Measurements from ENCODE around the gene DGCR6.
"Not testable (repeated sequence)": the region's sequence is repeated elsewhere in the genome, so short reads cannot be mapped to it uniquely, and the experiment has no call there.

DGCR6 gene

DNA sequence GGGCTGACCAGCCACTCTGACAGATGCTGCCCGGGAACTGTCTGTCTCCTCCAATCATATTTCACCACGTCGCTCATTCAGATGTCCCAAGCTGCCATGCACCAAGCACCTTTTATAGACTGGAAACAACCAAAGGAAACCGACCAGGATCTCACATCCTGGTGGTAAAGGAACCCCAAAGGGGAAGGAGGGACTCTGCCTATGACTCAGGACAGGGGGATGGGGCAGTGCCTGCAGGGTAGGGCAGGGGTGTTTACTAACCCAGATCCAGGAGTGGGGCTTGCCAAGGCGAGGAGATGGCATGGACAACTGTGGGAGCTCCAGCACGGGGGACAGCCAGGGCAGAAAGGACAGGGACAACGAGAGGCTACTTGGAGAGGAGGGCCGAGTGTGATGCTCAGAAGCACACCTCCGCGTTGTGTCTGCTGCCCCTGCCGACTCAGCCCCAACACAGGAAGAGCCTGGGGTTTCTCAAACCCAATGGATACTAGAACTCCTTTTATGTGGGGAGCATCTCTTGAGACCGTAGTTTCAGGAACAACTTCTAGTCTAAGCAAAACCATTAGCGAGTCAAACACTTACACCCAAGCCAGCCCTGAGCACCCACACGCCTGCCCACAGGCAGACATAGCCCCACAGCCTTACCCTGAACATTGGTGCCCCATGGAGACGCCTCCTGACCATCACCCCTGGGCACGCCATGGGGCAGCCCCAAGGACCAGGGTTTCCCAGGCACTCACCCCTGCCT lies 26.0 kb downstream of the DGCR6 start:
- no peak for DNase-seq (ENCODE audit: low read depth in 2 of 2)

DNA sequence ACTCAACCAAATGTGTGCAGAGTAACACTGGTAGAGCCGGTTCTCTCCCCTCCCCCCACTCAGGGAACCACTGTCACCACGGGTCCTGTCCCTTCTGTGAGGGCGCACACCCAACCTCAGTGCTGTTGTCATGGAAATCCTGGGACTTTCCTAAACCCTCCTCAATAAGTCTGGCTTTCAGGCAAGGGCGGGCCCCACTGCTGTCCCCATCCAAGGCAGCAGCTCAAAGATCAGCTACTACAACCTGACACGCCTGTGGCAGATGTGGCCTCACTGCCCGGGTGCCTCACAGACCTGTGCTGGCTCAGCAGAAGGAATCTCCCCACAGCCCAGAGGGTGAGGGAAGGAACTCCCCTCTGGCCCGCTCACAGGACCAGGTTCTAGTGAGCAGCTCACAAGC lies 27.8 kb downstream of the DGCR6 start:
- DNase-seq (ENCODE audit: low read depth in 2 of 2) = no peak

DNA sequence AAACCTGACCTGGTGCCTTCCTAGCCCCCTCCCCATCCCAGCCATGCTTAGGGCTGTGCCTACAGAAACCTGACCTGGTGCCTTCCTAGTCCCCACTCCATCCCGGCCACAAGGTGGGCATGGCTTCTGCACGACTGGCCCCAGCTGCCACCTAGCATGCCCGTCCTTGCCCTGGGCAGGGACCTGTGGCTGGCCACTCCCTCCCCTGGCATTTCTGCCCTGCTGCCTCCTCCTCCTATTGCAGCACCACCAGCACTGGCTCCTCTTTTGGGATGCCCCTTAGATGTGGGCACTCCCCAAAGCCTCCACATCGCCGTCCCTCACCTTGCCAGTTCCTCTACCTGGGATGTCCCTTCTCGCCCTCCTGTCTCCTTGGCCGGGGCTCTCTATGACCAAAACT lies 28.6 kb downstream of the DGCR6 start:
- not testable (repeated sequence) for DNase-seq (ENCODE audit: low read depth in 2 of 2)

DNA sequence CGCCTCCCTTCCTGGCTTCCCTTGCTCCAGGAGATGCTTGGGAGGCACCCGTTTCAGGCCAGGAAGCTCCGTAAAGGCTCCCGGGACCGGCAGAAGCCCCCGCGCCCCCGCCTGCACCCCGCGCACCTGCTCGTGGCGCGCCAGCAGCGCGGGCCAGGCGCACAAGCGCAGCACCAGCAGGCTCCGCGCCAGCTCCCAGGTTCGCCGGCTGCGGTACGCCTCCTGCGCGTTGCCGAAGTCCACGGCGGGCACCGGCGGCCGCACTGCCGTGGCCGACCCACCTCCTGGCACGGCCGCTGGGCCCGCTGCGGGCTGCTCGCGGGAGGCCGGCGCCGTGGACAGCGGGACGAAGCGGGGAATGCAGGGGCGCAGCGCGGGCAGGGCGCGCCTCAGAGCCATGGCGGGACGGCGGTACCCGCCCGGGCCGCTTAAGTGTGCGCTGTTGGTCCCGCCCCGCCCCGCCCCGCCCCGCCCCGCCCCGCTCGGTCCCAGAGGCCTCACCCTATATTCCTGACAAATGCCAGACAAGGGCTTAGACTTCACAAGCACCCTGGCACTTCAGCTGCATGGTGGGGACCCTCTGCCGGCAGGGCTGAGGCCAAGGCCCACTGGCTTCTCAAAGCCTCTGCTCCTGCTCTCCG lies 29.9 kb downstream of the DGCR6 start, which contains the start of gene PRODH:
Gene PRODH (minus strand): TSS at position 405 of the 641 bp plus-strand sequence. CDS start 6 bp downstream, at position 399.
- no peak for DNase-seq (ENCODE audit: low read depth in 2 of 2)

DNA sequence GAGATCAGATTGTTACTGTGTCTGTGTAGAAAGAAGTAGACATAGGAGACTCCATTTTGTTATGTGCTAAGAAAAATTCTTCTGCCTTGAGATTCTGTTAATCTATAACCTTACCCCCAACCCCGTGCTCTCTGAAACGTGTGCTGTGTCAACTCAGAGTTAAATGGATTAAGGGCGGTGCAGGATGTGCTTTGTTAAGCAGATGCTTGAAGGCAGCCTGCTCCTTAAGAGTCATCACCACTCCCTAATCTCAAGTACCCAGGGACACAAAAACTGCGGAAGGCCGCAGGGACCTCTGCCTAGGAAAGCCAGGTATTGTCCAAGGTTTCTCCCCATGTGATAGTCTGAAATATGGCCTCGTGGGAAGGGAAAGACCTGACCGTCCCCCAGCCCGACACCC lies 32.6 kb downstream of the DGCR6 start:
- not testable (repeated sequence) for DNase-seq (ENCODE audit: low read depth in 2 of 2)

DNA sequence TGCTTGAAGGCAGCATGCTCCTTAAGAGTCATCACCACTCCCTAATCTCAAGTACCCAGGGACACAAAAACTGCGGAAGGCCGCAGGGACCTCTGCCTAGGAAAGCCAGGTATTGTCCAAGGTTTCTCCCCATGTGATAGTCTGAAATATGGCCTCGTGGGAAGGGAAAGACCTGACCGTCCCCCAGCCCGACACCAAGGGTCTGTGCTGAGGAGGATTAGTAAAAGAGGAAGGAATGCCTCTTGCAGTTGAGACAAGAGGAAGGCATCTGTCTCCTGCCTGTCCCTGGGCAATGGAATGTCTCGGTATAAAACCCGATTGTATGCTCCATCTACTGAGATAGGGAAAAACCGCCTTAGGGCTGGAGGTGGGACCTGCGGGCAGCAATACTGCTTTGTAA lies 41.0 kb downstream of the DGCR6 start:
- DNase-seq (ENCODE audit: low read depth in 2 of 2) = not testable (repeated sequence)

DNA sequence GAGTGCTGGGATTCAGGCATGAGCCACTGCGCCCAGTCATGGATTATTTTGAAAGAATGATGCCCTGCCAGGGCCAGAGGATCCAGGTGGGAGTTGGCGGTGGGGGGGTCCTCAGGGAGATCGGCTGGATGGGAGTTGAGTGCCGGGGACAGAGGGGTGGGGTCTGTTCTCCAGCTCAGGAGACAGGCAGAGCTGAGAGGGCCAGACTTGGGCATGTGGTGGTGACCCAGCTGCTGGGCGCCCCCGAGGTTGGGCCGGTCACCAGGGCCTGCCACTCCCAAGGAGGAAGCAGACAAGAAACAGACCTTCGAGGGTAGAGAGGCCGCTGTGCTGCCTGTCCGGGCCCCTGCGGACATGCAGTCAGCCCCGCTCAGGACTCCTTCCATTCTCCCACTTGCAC lies 41.8 kb downstream of the DGCR6 start:
- DNase-seq (ENCODE audit: low read depth in 2 of 2) = no peak

DNA sequence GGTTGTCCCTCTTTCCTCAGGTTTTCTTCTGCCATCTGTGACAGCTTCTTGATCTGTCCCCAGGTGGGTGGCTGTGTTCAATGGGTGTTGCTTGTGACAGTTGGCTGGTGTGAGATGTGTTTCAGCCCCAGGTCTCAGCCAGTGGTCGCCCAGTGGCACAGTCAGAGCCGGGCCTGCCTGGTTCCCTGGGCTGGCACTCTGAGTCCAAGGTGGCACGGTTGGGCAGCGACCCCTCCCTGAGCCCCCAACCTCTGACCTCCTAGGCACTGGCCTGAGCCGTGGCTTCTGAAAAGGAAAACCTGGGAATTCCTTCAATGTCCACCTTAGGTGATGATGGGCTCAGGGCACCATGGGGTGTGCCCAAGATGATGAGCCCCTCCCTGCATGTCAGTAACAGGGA lies 44.0 kb downstream of the DGCR6 start:
- no peak for DNase-seq (ENCODE audit: low read depth in 2 of 2)

DNA sequence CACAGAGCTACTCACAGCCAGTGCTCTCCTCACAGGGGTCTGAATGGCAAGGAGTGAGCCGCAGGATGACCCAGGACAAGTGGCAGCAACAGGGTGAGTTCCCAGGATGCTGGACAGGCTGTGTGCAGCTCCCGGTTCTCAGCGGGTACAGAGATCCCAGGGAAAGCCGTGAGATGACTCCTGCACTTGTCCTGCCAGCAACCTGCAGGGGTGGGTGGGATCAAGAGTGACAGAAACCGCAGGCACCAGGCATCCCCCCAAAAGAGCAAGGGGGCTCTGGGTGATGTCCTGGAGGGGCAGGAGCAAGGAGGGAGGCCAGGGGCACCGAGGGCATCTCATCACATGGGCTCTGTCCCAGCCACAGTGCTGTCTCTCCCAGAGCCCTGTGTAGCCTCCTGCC lies 45.9 kb downstream of the DGCR6 start:
- DNase-seq (ENCODE audit: low read depth in 2 of 2) = no peak

DNA sequence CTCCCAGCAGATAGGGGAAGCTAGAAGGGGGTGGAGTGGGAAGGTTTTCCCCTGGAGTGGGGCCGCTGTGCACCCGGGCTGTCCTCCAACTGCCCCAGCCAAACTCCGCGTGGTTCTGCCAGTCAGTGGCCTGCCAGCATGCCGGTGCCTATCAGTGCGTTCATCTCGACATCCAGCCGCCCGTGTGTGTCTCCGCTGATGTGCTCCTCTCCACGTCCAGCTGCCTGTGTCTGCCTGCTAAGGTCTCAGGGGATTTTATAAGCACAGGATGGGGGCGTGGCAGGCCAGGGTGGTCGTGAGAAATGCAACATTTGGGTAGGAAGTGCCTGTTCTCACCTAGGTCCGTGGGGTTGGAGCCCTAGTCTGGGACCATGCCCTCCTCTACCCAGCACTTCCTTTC lies 47.0 kb downstream of the DGCR6 start:
- DNase-seq (ENCODE audit: low read depth in 2 of 2) = not testable (repeated sequence)

DNA sequence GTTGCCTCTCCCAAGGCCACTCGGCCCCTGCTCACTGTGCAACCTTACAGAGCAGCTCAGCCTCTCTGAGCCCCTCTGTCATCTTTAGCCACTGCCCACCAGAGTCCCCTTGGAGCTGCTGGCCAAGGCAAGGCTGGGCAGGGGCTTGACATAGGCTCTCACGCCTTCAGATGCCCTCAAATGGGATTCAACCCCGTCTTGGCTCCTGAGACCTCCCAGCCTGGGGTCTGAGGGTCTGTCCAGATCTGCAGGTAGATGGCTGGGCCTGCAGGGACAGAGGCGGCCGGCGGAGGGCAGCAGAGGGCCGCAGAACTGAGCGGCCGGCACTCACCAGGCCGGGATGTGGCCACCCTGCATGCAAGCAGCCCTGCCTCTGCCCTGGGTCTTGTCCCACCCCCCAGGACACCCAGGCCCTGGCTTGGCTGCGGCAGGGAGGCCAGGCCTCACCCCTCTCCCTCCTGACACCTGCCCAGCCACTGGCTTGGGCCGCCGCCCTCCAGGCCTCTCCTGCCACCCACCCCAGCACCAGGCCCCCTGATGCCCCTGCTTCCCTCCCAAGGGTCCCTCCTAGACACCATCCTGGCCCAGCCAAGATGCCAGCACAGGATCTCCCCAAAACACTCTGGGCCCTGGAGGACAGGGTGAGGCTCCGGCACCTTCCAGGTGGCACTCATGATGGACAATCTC lies 48.3 kb downstream of the DGCR6 start:
- peak in 1 of 2 donors; percentile 27 for DNase-seq (ENCODE audit: low read depth in 2 of 2)

DNA sequence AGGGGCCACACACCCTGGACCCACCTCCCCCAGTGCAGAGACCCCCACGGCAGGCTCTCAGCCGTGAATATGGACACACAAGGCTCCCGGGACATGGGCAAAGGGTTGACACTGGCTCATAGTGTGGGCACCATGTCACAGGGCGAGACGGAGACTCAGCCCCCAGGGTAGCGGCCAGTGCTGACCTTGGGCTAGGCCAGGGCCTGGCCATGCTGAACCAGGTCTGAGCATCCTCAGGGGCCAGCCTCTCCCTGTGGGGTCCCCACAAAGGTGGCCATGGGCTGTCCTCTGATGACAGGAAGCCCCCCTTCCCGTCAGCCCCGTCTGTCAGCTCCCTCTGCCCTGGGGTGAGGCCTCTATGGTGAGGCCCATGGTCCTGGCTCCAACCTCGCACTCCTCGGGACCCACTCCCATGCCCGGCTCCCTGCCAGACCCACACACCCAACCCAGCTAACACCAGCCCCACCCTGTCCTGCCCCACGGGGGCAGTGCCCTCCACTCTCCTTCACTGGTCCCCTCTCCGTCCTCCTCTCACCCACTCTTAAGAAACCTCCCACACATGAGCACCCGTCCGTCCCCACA lies 49.0 kb downstream of the DGCR6 start:
- no peak for DNase-seq (ENCODE audit: low read depth in 2 of 2)

DNA sequence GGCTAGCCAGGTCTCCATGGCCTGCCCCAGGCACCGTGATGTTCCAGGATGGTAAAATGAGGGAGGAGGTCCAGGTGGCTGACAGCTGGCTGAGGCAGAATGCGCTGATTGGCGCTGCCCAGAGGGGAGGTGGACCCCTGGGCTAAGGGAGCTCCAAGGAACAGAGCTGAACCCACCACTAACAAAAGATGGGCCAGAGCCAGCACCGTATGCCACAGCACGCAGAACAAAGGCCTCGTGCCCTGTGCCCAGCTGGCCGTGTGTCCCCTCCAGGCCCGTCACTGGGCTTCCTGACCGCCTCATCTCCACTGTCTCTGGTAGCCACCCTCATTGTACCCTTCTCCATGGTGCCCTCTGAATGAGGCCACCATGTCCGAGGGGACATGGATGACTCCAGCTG lies 49.6 kb downstream of the DGCR6 start:
- DNase-seq (ENCODE audit: low read depth in 2 of 2) = no peak

DNA sequence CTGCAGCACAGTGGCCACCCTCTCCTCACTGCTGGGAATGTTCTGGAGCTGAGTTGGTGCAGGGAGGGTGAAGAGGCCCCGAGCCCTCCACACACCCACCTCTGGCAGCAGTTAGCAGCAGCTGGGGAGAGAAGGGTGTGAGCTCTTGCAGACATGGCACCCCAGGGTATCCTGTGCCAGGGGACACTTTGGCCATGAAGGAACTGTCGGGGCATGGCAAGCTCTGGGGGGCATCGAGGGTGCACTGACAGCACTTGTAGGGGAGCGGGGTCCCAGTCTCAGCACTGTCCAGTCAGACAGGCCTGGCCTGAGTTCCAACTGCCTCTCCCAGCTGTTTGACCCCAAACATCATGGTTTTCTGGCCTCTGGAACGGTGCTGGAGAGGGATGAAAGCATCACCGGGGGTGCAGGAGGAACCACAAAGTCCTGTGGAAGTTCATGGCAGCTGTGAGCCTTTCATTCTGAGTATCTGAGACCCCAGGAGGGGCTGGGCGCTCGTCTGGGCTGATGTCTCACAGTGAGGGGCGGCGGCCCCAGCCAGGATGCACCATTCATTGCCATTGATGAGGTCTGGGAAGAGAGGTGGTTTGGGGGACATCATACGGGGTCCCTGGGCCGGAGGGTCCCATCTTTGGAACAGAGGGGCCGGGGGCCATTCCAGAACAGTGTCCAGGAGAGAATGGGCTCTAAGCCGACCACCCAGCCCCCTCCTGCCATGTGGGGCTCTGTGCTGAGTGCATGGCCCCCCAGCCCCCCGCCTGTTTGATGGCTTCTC lies 50.2 kb downstream of the DGCR6 start:
- not testable (repeated sequence) for DNase-seq (ENCODE audit: low read depth in 2 of 2)

DNA sequence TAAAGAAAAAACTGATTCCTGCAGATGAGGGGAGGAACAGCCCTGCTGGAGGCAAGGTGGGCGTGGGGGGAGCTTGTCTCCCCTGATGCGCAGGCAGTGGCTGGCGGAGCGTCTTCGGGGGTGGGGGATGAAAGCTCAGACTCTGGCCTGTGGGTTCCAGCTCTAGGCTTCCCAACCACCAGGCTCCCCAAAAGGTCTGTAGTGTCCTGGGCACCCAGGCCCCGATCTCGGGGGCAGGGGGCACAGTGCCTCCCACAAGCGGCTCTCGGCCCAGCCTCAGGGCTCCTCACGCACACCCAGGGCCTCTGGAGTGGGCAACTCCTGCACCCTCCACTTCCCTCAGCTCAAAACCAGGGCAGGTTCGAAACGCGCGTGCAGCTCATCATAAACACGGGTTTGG lies 50.8 kb downstream of the DGCR6 start:
- DNase-seq (ENCODE audit: low read depth in 2 of 2) = not testable (repeated sequence)

DNA sequence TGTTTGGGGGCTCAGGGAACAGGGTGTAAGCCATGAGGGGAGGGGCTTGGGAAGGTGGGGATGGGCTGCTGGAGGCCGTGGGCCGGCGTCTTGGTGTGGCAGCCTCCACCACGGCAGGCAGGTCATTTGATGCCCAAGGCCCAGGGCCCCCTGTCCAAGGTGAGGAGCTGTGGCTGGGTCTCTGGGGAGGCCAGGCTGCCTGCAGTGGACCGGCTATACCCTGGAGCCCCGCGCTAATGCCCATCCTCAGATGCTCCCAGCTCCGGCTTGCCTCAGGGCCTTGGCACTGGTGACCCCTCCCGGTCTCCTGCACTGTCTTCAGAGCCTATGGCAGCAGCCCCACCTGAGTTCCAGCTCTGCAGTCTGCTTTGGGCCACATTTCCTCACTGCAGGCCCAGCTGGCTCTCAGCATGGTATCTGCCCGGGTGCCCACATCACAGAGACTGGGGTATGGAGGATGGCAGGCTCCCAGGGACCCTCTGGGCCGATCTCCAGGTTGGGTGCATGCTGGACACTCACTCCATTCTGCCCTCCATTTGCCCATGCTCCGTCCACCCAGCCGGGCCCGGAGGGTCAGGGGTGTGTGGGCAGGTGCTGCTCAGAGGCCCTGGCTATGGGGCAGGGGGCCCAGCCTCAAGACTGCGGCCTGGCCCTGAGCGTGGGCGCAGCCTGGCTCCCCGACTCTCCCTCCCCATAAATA lies 51.7 kb downstream of the DGCR6 start:
- not testable (repeated sequence) for DNase-seq (ENCODE audit: low read depth in 2 of 2)

DNA sequence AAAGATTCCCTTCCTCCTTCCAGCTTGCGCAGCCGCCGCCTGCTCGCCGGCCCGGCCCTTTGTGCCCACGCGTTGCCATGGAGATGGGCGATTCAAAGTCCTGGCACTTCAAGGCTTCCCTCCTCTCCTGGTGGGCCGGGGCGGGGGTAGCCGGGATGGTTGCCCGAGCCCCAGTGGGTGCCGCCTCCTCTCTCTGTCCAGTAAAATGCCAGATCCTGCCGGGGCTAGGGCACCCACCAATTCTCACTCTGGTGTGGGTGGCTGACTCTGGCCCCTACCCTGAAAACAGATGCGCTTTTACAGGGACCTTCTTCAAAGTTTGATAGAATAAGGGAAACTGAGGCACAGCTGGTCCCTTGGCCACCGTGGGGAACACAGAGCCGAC lies 52.2 kb downstream of the DGCR6 start:
- not testable (repeated sequence) for DNase-seq (ENCODE audit: low read depth in 2 of 2)

DNA sequence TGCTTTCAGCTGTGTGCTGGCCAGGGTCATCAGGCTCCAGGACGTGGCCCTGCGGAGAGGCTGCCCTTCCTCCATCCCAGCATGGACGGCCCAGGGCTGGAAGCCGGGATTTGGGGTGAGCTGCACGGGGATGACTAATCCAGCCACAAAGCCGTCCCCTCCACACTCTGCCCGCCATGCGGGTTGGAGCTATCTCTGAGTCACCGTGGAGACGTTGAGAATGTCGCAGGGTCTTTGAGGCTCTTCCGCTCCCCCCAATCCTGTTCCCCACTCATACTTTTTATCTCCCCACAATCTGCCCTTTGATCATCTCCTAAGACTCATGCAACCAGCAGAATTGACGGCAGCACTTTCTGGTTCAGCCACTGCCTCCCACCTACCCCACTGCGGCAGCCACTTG lies 52.6 kb downstream of the DGCR6 start:
- peak in 1 of 2 donors; percentile 38 for DNase-seq (ENCODE audit: low read depth in 2 of 2)

DNA sequence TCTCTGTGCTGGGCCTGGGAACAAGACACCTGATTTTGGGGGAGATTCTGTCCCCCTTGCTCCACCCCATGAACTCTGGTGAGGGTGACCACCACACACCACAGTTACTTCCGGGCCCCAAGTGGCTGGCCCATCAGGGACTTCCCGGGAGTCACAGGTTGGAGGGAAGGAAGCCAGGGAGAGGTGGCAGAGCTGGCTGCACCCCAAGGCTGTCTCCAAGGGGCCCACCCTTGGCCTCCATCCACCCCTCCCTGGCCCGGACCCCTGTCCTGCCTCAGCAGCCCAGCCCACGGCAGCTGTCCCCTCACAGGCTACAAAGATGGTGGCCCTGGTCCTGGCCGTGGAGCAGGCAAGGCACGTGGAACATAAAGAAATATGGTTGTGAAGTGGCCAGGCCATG lies 53.1 kb downstream of the DGCR6 start:
- not testable (repeated sequence) for DNase-seq (ENCODE audit: low read depth in 2 of 2)

DNA sequence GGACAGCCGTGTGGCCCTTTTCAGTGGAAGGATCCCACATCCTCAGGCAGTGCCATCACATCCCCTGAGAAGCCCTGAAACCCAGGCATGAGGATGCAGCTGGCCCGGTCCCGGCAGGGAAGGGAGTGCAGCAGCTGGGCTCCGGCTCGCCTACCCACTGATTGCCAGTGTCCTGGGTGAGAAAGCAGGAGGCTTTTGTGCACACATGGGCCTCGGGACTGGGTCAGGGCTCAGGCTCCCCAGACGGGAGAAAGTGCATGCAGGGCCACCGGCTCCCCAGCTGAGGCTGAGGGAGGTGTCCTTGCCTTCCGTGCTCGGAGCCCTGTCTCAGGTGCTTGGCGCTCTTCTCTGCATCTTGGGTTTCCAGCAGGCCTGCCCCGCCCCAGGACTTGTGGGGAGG lies 53.6 kb downstream of the DGCR6 start:
- not testable (repeated sequence) for DNase-seq (ENCODE audit: low read depth in 2 of 2)
